H1 (cell line): ENCODE data around the gene SEMA3G. TPM values are rescaled to one million over a fixed set of nuclear protein-coding genes. Genes with fewer than 3 reads are reported as not detected.

ENCODE experiments used
- CTCF ChIA-PET: fragments of 300-600 bp; sonication (Branson Sonifier 250); formaldehyde crosslinking; loops from one replicate; lab custom pipeline; 2021; ENCODE audit not compliant: partially characterized antibody; lab: Charles Lee
- POLR2A ChIA-PET: fragments of 300-600 bp; sonication (Branson Sonifier 250); formaldehyde crosslinking; loops from one replicate; lab custom pipeline; 2021; ENCODE audit warnings: inconsistent platforms; ENCODE audit not compliant: partially characterized antibody; lab: Charles Lee
- DNase-seq, 2 experiments: peaks; one replicate each; pipeline versions ENCODE4 v3.0.0 to v3.0.0-alpha.2; 2010 to 2022; ENCODE audit warnings: low spot score in 2 of 2, low read depth in 1 of 2, mixed read lengths in 1 of 2
- FAIRE-seq: peaks from 2 replicates; lab custom pipeline; 2011; peaks lifted over from hg19 to GRCh38; lab: Jason Lieb, UNC
- H2AFZ ChIP-seq: 2 replicates; pipeline ENCODE4 v1.8.1; 2012; ENCODE audit warnings: low read length, inconsistent platforms
- H2AK5ac ChIP-seq: 2 replicates; pipeline ENCODE4 v1.6.1; 2013; ENCODE audit warnings: low read depth, low read length
- H2BK120ac ChIP-seq: replicated peaks from 2 replicates; pipeline ENCODE3; 2013; ENCODE audit warnings: low read depth, low read length, inconsistent platforms
- H2BK12ac ChIP-seq: 2 replicates; pipeline ENCODE4 v1.6.1; 2013; ENCODE audit warnings: low read depth, low read length
- H2BK15ac ChIP-seq: 2 replicates; pipeline ENCODE4 v1.6.1; 2013; ENCODE audit warnings: low read length
- H2BK20ac ChIP-seq: 2 replicates; pipeline ENCODE4 v1.6.1; 2013; ENCODE audit warnings: low read length
- H2BK5ac ChIP-seq: 2 replicates; pipeline ENCODE4 v1.6.1; 2013; ENCODE audit warnings: low read depth, low read length
- H3K14ac ChIP-seq: 2 replicates; pipeline ENCODE4 v1.6.1; 2013; ENCODE audit warnings: inconsistent platforms; ENCODE audit not compliant: insufficient read length
- H3K18ac ChIP-seq: 2 replicates; pipeline ENCODE4 v1.6.1; 2013; ENCODE audit warnings: low read length; ENCODE audit errors: extremely low read depth
- H3K23ac ChIP-seq: 2 replicates; pipeline ENCODE4 v1.6.1; 2013; ENCODE audit warnings: inconsistent platforms; ENCODE audit not compliant: insufficient read length
- H3K23me2 ChIP-seq: 2 replicates; pipeline ENCODE4 v1.6.1; 2013; ENCODE audit warnings: low read depth, low read length
- H3K27ac ChIP-seq: 2 replicates; pipeline ENCODE4 v1.6.1; 2011; ENCODE audit warnings: low read depth, low read length, inconsistent platforms
- H3K27me3 ChIP-seq, 4 experiments: replicated peaks in 1 of 4; 1 replicate in 1 of 4; 2 replicates in 3 of 4; pipeline versions ENCODE4 v1.6.1 to v1.8.1; 2011 to 2013; ENCODE audit warnings: low read length in 3 of 4, mild to moderate bottlenecking in 3 of 4, inconsistent platforms in 2 of 4, mixed read lengths in 2 of 4, moderate library complexity in 1 of 4; ENCODE audit not compliant: control insufficient read depth in 3 of 4, insufficient read depth in 3 of 4; ENCODE audit errors: extremely low read depth in 1 of 4
- H3K36me3 ChIP-seq, 4 experiments: 2 replicates each; pipeline versions ENCODE4 v1.6.1 to v1.8.1; 2011 to 2013; ENCODE audit warnings: mild to moderate bottlenecking in 4 of 4, low read length in 3 of 4, moderate library complexity in 2 of 4, control low read depth in 1 of 4, inconsistent platforms in 1 of 4; ENCODE audit not compliant: insufficient read depth in 4 of 4, control insufficient read depth in 2 of 4
- H3K4ac ChIP-seq: replicated peaks from 2 replicates; pipeline ENCODE3; 2013; ENCODE audit warnings: low read length, low read depth, mixed read lengths, inconsistent platforms; ENCODE audit not compliant: insufficient read length
- H3K4me1 ChIP-seq, 4 experiments: replicated peaks in 1 of 4; 1 replicate in 1 of 4; 2 replicates in 3 of 4; pipeline versions ENCODE4 v1.6.1 to v1.8.1; 2011 to 2013; ENCODE audit warnings: low read length in 3 of 4, inconsistent platforms in 2 of 4, mixed read lengths in 1 of 4; ENCODE audit not compliant: insufficient read depth in 4 of 4, control insufficient read depth in 3 of 4
- H3K4me2 ChIP-seq, 2 experiments: 2 replicates each; pipeline versions ENCODE4 v1.6.1 to v1.8.1; 2011 to 2013; ENCODE audit warnings: low read depth in 2 of 2, low read length in 2 of 2, control low read depth in 1 of 2, inconsistent platforms in 1 of 2, mild to moderate bottlenecking in 1 of 2; ENCODE audit not compliant: insufficient read depth in 1 of 2
- H3K4me3 ChIP-seq, 4 experiments: fragments of 200-600, 300-600 bp in 1 of 4; sonication (generic), shearing (Covaris generic), sonication (Bioruptor Twin) in 1 of 4; 2 replicates each; pipeline versions ENCODE4 v1.5.1 to v1.8.1; 2011 to 2016; ENCODE audit warnings: low read length in 4 of 4, low read depth in 3 of 4, control low read depth in 2 of 4, inconsistent platforms in 2 of 4, mild to moderate bottlenecking in 2 of 4, mixed read lengths in 1 of 4, moderate library complexity in 1 of 4; ENCODE audit not compliant: insufficient read depth in 2 of 4; ENCODE audit errors: extremely low read depth in 1 of 4
- H3K56ac ChIP-seq: replicated peaks from 2 replicates; pipeline ENCODE3; 2013; ENCODE audit warnings: low read depth, mild to moderate bottlenecking, mixed read lengths, low read length, inconsistent platforms; ENCODE audit not compliant: insufficient read length
- H3K79me1 ChIP-seq: 2 replicates; pipeline ENCODE4 v1.6.1; 2013; ENCODE audit warnings: low read depth, low read length, control low read depth
- H3K79me2 ChIP-seq, 2 experiments: 2 replicates each; pipeline versions ENCODE4 v1.6.1 to v1.8.1; 2012 to 2013; ENCODE audit warnings: low read length in 2 of 2, mild to moderate bottlenecking in 2 of 2, inconsistent platforms in 1 of 2; ENCODE audit not compliant: insufficient read depth in 2 of 2, control insufficient read depth in 1 of 2
- H3K9ac ChIP-seq, 4 experiments: replicated peaks in 1 of 4; 1 replicate in 1 of 4; 2 replicates in 3 of 4; pipeline versions ENCODE4 v1.6.1 to v1.8.1; 2011 to 2013; ENCODE audit warnings: low read depth in 3 of 4, low read length in 3 of 4, control low read depth in 2 of 4, mild to moderate bottlenecking in 2 of 4, moderate library complexity in 2 of 4, inconsistent platforms in 1 of 4; ENCODE audit errors: extremely low read depth in 1 of 4
- H3K9me3 ChIP-seq, 2 experiments: 2 replicates each; pipeline versions ENCODE4 v1.6.1 to v1.8.1; 2012 to 2013; ENCODE audit warnings: mild to moderate bottlenecking in 2 of 2, moderate library complexity in 2 of 2, control low read depth in 1 of 2, inconsistent platforms in 1 of 2, low read depth in 1 of 2, low read length in 1 of 2, mixed read lengths in 1 of 2; ENCODE audit not compliant: insufficient read depth in 2 of 2
- H4K20me1 ChIP-seq, 2 experiments: replicated peaks in 1 of 2; 2 replicates each; pipeline versions ENCODE3 to v1.8.1; 2011 to 2013; ENCODE audit warnings: inconsistent platforms in 2 of 2, low read length in 2 of 2, mild to moderate bottlenecking in 1 of 2; ENCODE audit not compliant: insufficient read depth in 2 of 2, control insufficient read depth in 1 of 2
- H4K5ac ChIP-seq: 2 replicates; pipeline ENCODE4 v1.6.1; 2013; ENCODE audit warnings: low read length, low read depth, mixed read lengths, inconsistent platforms; ENCODE audit not compliant: insufficient read length
- H4K8ac ChIP-seq: 2 replicates; pipeline ENCODE4 v1.8.0; 2013; ENCODE audit warnings: mild to moderate bottlenecking, moderate library complexity, low read length, inconsistent platforms; ENCODE audit not compliant: insufficient read depth; ENCODE audit errors: extremely low read depth
- H4K91ac ChIP-seq: replicated peaks from 2 replicates; pipeline ENCODE3; 2013; ENCODE audit warnings: low read length, mixed read lengths, inconsistent platforms; ENCODE audit not compliant: insufficient read length
- ASH2L ChIP-seq: fragments of 200-600, 300-600 bp; sonication (generic); IDR thresholded peaks from one replicate; pipeline ENCODE4 v1.7.1; 2017; ENCODE audit warnings: low read length
- CTCF ChIP-seq, 3 experiments: IDR thresholded peaks; 1 replicate in 2 of 3; 2 replicates in 1 of 3; pipeline versions ENCODE4 v1.5.1 to v1.6.1; 2011; ENCODE audit warnings: low read length in 3 of 3, mild to moderate bottlenecking in 3 of 3, inconsistent platforms in 2 of 3, low read depth in 1 of 3, moderate library complexity in 1 of 3; ENCODE audit not compliant: insufficient read depth in 1 of 3; ENCODE audit errors: control extremely low read depth in 1 of 3
- EGR1 ChIP-seq: IDR thresholded peaks from 2 replicates; pipeline ENCODE4 v1.6.1; 2011; ENCODE audit warnings: low read depth, low read length, borderline replicate concordance
- GABPA ChIP-seq: IDR thresholded peaks from 2 replicates; pipeline ENCODE4 v1.6.1; 2011; ENCODE audit warnings: mild to moderate bottlenecking, low read length, moderate library complexity, borderline replicate concordance; ENCODE audit not compliant: insufficient read depth
- GTF2F1 ChIP-seq: IDR thresholded peaks from 2 replicates; pipeline ENCODE4 v1.6.1; 2012; ENCODE audit warnings: low read depth, low read length, improper control_type of control experiment, borderline replicate concordance
- JUN ChIP-seq: IDR thresholded peaks from 2 replicates; pipeline ENCODE4 v1.6.1; 2011; ENCODE audit warnings: low read depth, mild to moderate bottlenecking, improper control_type of control experiment, low read length
- JUND ChIP-seq: IDR thresholded peaks from 2 replicates; pipeline ENCODE4 v1.6.1; 2011; ENCODE audit warnings: mild to moderate bottlenecking, improper control_type of control experiment, low read length
- RXRA ChIP-seq: IDR thresholded peaks from 2 replicates; pipeline ENCODE4 v1.6.1; 2011; ENCODE audit warnings: low read depth, mild to moderate bottlenecking, low read length, moderate library complexity; ENCODE audit not compliant: insufficient read depth
- SIN3A ChIP-seq, 2 experiments: IDR thresholded peaks in 1 of 2; conservative IDR thresholded peaks in 1 of 2; 2 replicates each; pipeline ENCODE4 v1.6.1; 2011 to 2012; ENCODE audit warnings: low read length in 2 of 2, improper control_type of control experiment in 1 of 2, low read depth in 1 of 2, mild to moderate bottlenecking in 1 of 2
- TAF7 ChIP-seq: optimal IDR thresholded peaks from 2 replicates; pipeline ENCODE3; 2011; ENCODE audit warnings: low read depth, mild to moderate bottlenecking, inconsistent platforms, low read length, moderate library complexity, borderline replicate concordance
- WGBS, 2 experiments: shearing (Covaris generic) in 1 of 2; methylation state at CpG; one replicate each; pipeline versions ENCODE4 v1.1.6 to v1.1.7; 2013 to 2015; ENCODE audit warnings: low lambda C conversion rate in 2 of 2, mixed read lengths in 2 of 2, inconsistent platforms in 1 of 2, low coverage in 1 of 2, missing lambda C conversion rate in 1 of 2; ENCODE audit not compliant: insufficient replicate concordance in 2 of 2, insufficient coverage in 1 of 2, insufficient read length in 1 of 2; ENCODE audit errors: extremely low coverage in 1 of 2, missing lambda C conversion rate in 1 of 2; 5-methylcytosine and 5-hydroxymethylcytosine counted together
- polyA plus RNA-seq, 7 experiments: library from polyadenylated mRNA; depleted of rRNA in 3 of 7; stranded (reverse) in 5 of 7; unstranded in 2 of 7; fragments of >200 nt in 5 of 7; fragments of 200-250 nt in 2 of 7; gene quantifications; 1 replicate in 5 of 7; 2 replicates in 1 of 7; 4 replicates in 1 of 7; pipeline versions ENCODE4 v1.2.1 to v1.2.3, GENCODE V29; 2011 to 2013; ENCODE audit warnings: missing spikeins in 2 of 7, mixed read lengths in 2 of 7
- total RNA-seq: library from RNA; stranded (reverse); fragmentation: NEBNext Ultra II Directional; extraction: Animal tissue kit (Norgen Biotek cat#: 25700); gene quantifications from 2 replicates; pipeline ENCODE4 v1.2.1, GENCODE V29; 2021
- TF ChIP-seq, protein P1 (sequence below): IDR thresholded peaks from 2 replicates; pipeline ENCODE4 v1.6.1; 2012; ENCODE audit warnings: inconsistent platforms

Gene SEMA3G
- total and polyA plus RNA-seq, 2 of the 8 experiments (the other 6 are each of a cell fraction or from before 2014, with no cell fraction given) = 0.95 to 1.5 TPM

- Histone ChIP-seq H2BK5ac (no peak overlapping the region), H3K56ac (no peak overlapping the region), H3K79me1 (no peaks in the 10 kb centered on the region), H2BK120ac (no peak overlapping the region), H2BK20ac (no peak overlapping the region), H4K8ac (no peak overlapping the region), H3K23me2 (no peaks in the 10 kb centered on the region), H3K14ac (no peak overlapping the region), H3K36me3 (peaks cover 18 to 32% (median 25%) of the 10 kb centered on the region in 4 experiments), H4K91ac (no peak overlapping the region), H3K27ac (no peak overlapping the region), H2BK12ac (no peak overlapping the region), H3K4me2 (no peak overlapping the region), H4K5ac (no peak overlapping the region), H2BK15ac (no peak overlapping the region), H2AFZ (no peak overlapping the region), H3K4ac (no peak overlapping the region), H3K9me3 (no peaks in the 10 kb centered on the region), H3K18ac (no peak overlapping the region), H3K4me3 (no peak overlapping the region), H4K20me1 (peaks cover 3 to 14% of the 10 kb centered on the region in 2 experiments), H3K23ac (no peak overlapping the region), H2AK5ac (no peak overlapping the region), H3K79me2 (no peaks in the 10 kb centered on the region), H3K9ac (no peak overlapping the region), H3K4me1 (no peaks in the 10 kb centered on the region), H3K27me3 (no peaks in the 10 kb centered on the region)
- 89% methylated on average over 6 of the region's 6 CpGs; no CpG with 5 or more reads in 1 of the 2 experiments for whole genome bisulfite sequencing, 2 experiments
- DNase-seq = no peak
- no peak for FAIRE-seq
- POLR2A ChIA-PET = interaction anchor here (0.6 to 4.3 kb wide), 4 partner anchors 11 to 321 kb away, joined by 3 to 26 read pairs (median 3); partner anchors contain the start of gene GLYCTK
- CTCF ChIA-PET = interaction anchor here (0.6 to 11.1 kb wide), 3 partner anchors 12 to 171 kb away, joined by 3 to 150 read pairs (median 3); no protein-coding TSS in a partner anchor
- TF ChIP-seq JUN (no peak), ASH2L (no peak), EGR1 (no peak), SIN3A (conservative IDR thresholded peaks at IDR 0.05 in 1 of 2, IDR thresholded peaks at IDR 0.05 in 1 of 2; ENCODE audit: low read depth in 1 of 2, low read length in 2 of 2) (no peak), CTCF (IDR thresholded peaks at IDR 0.05; ENCODE audit: control extremely low read depth in 1 of 3, insufficient read depth in 1 of 3, low read depth in 1 of 3, low read length in 3 of 3) (no peak), RXRA (no peak), GABPA (no peak), TAF7 (no peak), JUND (no peak), GTF2F1 (no peak)
- TF ChIP-seq, protein P1, sequence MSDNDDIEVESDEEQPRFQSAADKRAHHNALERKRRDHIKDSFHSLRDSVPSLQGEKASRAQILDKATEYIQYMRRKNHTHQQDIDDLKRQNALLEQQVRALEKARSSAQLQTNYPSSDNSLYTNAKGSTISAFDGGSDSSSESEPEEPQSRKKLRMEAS = no peak
Observed at GRCh38 chr3:52399593-52399992, 45.3 kb downstream of the SEMA3G start.
